GM18511 (cell line): ENCODE results near the gene DEFB123.
"Not testable (repeated sequence)": the region's sequence is repeated elsewhere in the genome, so short reads cannot be mapped to it uniquely, and the experiment has no call there.

Source experiments
- ATAC-seq: cut with Tn5 transposase; IDR thresholded peaks from one replicate; pipeline ENCODE4 v1.9.1; 2021; ENCODE audit warnings: mild to moderate bottlenecking, moderate library complexity; ENCODE audit not compliant: unreplicated experiment

Gene DEFB123

GRCh38 chr20:31440012-31440659, at the start of gene DEFB123:
TSS of gene DEFB123 (plus strand) at chr20:31440632. CDS start at chr20:31440699, 67 bp downstream.
- no peak for ATAC-seq

- ATAC-seq: no peak
Measured at GRCh38 chr20:31392836-31393235, 47.6 kb upstream of the DEFB123 start.

GRCh38 chr20:31394900-31395299, 45.5 kb upstream of the DEFB123 start:
- ATAC-seq: no peak

GRCh38 chr20:31403886-31404285, 36.5 kb upstream of the DEFB123 start:
- ATAC-seq: no peak

- no peak for ATAC-seq
Measured at GRCh38 chr20:31406115-31406514, 34.3 kb upstream of the DEFB123 start, which contains the start of gene DEFB121. TSS of gene DEFB121 (minus strand) at chr20:31406215. CDS start at chr20:31406152, 63 bp downstream.

GRCh38 chr20:31410011-31410410, 30.4 kb upstream of the DEFB123 start:
- ATAC-seq: no peak

- ATAC-seq: no peak
Measured at GRCh38 chr20:31414381-31414780, 26.1 kb upstream of the DEFB123 start.

- ATAC-seq: no peak
Measured at GRCh38 chr20:31415653-31416052, 24.8 kb upstream of the DEFB123 start.

- ATAC-seq: no peak
Measured at GRCh38 chr20:31418307-31418706, 22.1 kb upstream of the DEFB123 start.

- no peak for ATAC-seq
Measured at GRCh38 chr20:31425797-31426196, 14.6 kb upstream of the DEFB123 start.

GRCh38 chr20:31426891-31427551, 13.4 kb upstream of the DEFB123 start:
- not testable (repeated sequence) for ATAC-seq

GRCh38 chr20:31427576-31427975, 12.9 kb upstream of the DEFB123 start:
- not testable (repeated sequence) for ATAC-seq

- ATAC-seq: no peak
Measured at GRCh38 chr20:31430568-31431115, 9.8 kb upstream of the DEFB123 start.

- no peak for ATAC-seq
Measured at GRCh38 chr20:31446084-31446819, 5.8 kb downstream of the DEFB123 start.

- ATAC-seq: no peak
Measured at GRCh38 chr20:31449511-31450414, 9.3 kb downstream of the DEFB123 start.

GRCh38 chr20:31452575-31452974, 12.1 kb downstream of the DEFB123 start:
- ATAC-seq: no peak

- no peak for ATAC-seq
Measured at GRCh38 chr20:31454361-31454760, 13.9 kb downstream of the DEFB123 start.

- ATAC-seq: not testable (repeated sequence)
Measured at GRCh38 chr20:31470946-31471345, 30.5 kb downstream of the DEFB123 start.

GRCh38 chr20:31472395-31473330, 32.2 kb downstream of the DEFB123 start:
- ATAC-seq: no peak
